GM13977 (cell line): ENCODE results near the gene MMP25.

Experiments
- DNase-seq: peaks from one replicate; pipeline ENCODE4 v3.0.0; 2012; ENCODE audit warnings: low spot score
- in situ Hi-C: fragments of 300-500 bp; cut with MboI; formaldehyde crosslinking; loops from one replicate; pipeline ENCODE4 v1.12.0; 2022; ENCODE audit warnings: low sequenced_read_pairs, low pct_unique_long_range_greater_than_20kb, mixed read lengths, inconsistent platforms; ENCODE audit not compliant: unreplicated experiment
- TF ChIP-seq, protein P1 (sequence below): IDR thresholded peaks from 2 replicates; pipeline ENCODE4 v1.5.1; 2012; ENCODE audit warnings: mild to moderate bottlenecking, control low read depth; ENCODE audit not compliant: insufficient read depth; ENCODE audit errors: extremely low read depth, missing control alignments

MMP25 gene

DNA sequence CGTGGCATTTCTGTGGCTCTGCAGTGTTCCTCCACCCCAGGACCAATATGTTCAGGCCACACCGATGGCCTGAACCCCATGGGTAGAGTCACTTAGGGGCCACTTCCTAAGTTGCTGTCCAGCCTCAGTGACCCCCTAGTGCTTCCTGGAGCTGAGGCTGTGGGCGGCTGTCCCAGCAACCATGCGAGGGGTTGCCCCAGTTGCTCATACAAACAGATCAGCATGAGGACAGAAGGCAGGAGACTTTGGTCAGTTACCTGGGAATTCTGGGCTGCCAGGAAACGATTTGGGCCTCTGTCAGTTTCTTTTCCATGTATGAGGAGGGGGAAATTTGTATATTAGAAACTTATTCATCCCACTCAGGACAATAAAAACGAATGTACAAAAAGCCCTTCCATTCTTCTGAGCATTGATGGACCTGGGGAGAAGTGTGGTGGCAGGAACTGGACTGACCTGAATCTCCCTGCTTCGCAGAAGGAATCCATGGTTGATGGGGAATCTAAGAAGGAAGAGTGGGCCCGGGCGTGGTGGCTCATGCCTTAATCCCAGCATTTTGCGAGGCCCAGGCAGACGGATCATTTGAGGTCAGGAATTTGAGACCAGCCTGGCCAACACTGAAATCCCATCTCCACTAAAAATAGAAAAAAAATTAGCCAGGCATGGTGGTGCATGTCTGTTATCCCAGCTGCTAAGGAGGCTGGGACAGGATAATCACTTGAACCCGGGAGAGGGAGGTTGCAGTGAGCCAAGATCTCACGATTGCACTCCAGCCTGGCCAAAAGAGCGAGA is 14.2 kb downstream of the MMP25 start:
- in situ Hi-C loops, result loop anchor here (10.0 kb wide), 1 partner anchor 104 kb away; no protein-coding TSS in a partner anchor
- no peak for DNase-seq
- TF ChIP-seq, protein P1, sequence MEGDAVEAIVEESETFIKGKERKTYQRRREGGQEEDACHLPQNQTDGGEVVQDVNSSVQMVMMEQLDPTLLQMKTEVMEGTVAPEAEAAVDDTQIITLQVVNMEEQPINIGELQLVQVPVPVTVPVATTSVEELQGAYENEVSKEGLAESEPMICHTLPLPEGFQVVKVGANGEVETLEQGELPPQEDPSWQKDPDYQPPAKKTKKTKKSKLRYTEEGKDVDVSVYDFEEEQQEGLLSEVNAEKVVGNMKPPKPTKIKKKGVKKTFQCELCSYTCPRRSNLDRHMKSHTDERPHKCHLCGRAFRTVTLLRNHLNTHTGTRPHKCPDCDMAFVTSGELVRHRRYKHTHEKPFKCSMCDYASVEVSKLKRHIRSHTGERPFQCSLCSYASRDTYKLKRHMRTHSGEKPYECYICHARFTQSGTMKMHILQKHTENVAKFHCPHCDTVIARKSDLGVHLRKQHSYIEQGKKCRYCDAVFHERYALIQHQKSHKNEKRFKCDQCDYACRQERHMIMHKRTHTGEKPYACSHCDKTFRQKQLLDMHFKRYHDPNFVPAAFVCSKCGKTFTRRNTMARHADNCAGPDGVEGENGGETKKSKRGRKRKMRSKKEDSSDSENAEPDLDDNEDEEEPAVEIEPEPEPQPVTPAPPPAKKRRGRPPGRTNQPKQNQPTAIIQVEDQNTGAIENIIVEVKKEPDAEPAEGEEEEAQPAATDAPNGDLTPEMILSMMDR, result no peak

DNA sequence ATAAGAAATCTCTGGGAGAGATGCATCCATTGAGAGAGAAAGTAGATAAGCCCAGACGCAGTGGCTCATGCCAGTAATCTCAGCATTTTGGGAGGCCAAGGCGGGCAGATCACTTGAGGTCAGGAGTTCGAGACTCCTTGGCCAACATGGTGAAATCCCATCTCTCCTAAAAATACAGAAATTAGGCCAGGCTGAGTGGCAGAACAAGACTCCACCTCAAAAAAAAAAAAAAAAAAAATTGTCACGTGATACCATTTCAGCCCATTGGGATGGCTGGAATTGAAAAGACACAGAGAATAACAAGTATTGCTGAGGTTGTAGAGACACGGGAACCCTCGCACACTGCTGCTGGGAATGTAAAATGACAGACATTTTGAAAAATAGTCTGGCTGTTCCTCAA is 16.2 kb downstream of the MMP25 start:
- TF ChIP-seq, protein P1, result no peak
- no peak for DNase-seq
- in situ Hi-C loops, result loop anchor here (10.0 kb wide), 1 partner anchor 102 kb away; no protein-coding TSS in a partner anchor

DNA sequence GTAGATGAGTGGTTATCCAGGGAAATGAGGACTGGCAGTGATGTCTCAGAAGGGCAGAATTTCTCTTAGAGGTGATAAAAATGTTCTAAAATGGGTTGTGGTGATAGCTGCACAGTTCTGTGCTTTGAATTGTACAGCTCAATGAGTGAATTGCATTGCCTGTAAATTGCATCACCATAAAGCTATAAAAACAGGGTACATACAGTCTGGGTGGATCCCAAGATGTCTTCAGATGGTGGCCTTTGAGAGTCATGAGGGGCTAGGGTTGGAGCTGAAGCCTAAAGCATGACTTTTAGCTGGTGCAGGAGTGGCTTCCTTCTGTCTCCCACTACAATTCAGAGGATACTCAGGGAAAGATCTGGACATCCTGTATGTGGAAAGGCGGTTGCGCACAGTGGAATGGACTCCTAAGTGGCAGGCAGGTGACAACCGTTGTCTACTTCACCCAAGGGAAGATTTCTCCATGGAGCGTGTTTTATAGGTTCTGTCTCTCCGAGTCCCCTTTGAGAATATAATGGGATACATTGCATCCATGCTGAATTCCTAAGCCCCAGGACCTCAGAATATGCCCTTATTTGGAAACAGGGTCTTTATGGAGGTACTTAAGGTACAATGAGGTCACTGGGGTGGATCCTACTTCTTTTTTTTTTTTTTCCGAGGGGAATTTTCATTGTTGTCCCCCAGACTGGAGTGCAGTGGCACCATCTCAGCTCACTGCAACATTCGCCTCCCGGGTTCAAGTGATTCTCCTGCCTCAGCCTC is 17.4 kb downstream of the MMP25 start:
- TF ChIP-seq, protein P1, result no peak
- in situ Hi-C loops, result loop anchor here (10.0 kb wide), 1 partner anchor 101 kb away; no protein-coding TSS in a partner anchor
- DNase-seq, result no peak

DNA sequence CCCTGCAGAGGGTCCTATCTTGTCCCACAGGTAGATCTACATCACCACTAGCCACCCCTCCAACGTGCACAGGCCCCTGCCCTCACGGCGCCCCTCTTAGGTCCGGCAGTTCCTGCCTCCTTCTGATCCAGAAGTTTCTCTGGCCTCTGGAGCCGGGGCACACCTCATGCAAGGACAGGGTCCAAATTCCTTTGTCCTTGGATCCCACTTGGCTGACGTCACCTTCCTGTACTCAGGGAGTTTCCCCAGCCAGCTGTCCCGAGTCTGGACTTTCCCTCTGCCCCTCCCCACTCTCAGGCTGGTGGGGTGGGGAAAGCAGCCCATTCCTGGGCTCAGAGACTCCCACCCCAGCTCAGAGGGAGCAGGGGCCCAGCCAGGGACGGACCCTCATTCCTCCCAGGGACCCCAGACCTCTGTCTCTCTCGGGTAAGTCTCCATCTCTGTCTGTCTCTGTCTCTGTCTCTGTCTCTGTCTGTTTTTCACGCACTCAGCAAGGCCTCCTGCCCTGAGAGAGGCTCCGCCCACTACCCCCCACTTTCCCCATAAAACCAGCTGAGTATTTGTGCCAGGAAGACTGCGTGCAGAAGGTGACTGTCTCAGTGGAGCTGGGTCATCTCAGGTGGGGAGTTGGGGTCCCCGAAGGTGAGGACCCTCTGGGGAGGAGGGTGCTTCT is 18.8 kb downstream of the MMP25 start, which contains the start of gene IL32:
Gene IL32, plus strand, starts transcription at position 572 of the 673 bp plus-strand sequence. CDS start 172 bp downstream, outside the sequence.
- in situ Hi-C loops, result loop anchor here (10.0 kb wide), 1 partner anchor 100 kb away; no protein-coding TSS in a partner anchor
- TF ChIP-seq, protein P1, result no peak
- peak; percentile 69 for DNase-seq

DNA sequence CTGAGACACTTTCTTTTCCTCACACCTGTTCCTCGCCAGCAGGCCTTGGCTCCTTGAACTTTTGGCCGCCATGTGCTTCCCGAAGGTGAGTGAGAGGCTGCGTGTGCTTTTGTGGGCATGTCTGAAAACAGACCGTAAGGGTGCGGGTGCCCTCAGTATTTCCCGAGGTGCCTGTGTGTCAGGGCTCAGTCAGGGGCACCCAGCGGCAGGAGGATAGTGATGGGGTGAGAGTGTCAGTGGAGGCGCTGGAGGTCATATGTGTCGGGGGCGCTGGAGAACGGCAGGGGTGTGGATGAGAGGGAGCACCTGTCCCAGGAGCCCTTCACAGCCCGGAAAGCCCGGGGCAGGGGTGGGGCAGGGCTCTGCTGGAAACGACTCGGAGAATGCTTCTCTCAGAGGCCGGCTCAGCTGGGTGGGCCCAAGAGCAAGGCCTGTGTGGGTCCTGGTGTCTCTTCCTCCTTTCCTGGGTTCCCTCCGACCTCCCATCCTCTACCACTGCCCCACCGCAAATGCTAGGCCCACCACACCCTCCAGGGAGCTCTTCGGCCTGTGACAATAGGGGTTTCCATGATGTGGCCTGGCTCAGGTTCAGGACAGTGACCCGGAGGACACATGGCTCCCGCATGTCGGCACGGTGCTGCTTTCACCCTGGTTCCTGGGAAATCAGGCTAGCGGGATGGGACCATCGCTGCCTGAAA is 19.5 kb downstream of the MMP25 start:
- TF ChIP-seq, protein P1, result no peak
- in situ Hi-C loops, result loop anchor here (10.0 kb wide), 1 partner anchor 99 kb away; no protein-coding TSS in a partner anchor
- peak; percentile 27 for DNase-seq
